Mesendoderm (in vitro differentiated cells): Measurements from ENCODE around the gene LEMD2.

Source experiments
- DNase-seq: peaks from one replicate; pipeline ENCODE4 v3.0.0; 2013
- H2AK5ac ChIP-seq: 2 replicates; pipeline ENCODE4 v1.6.1; 2013; ENCODE audit warnings: low read length, inconsistent platforms
- H2BK120ac ChIP-seq: 2 replicates; pipeline ENCODE4 v1.6.1; 2013; ENCODE audit warnings: low read depth, mild to moderate bottlenecking, low read length, moderate library complexity, mixed read lengths
- H2BK15ac ChIP-seq: replicated peaks from 2 replicates; pipeline ENCODE4 v1.6.1; 2013; ENCODE audit warnings: low read depth, mild to moderate bottlenecking, moderate library complexity
- H2BK5ac ChIP-seq: 2 replicates; pipeline ENCODE4 v1.6.1; 2013; ENCODE audit warnings: low read length, inconsistent platforms
- H3K18ac ChIP-seq: 2 replicates; pipeline ENCODE4 v1.6.1; 2013; ENCODE audit warnings: mild to moderate bottlenecking, low read length, mixed read lengths
- H3K23ac ChIP-seq: one replicate; pipeline ENCODE4 v1.6.1; 2013; ENCODE audit warnings: low read length
- H3K27ac ChIP-seq: 2 replicates; pipeline ENCODE4 v1.5.1; 2013; ENCODE audit warnings: low read depth, mild to moderate bottlenecking, inconsistent platforms, low read length, moderate library complexity
- H3K27me3 ChIP-seq: 2 replicates; pipeline ENCODE4 v1.6.1; 2013; ENCODE audit warnings: low read length, control low read depth, mild to moderate bottlenecking, inconsistent platforms; ENCODE audit not compliant: insufficient read depth, poor library complexity
- H3K36me3 ChIP-seq: 2 replicates; pipeline ENCODE4 v1.6.1; 2013; ENCODE audit warnings: low read length, inconsistent platforms; ENCODE audit not compliant: control insufficient read depth, insufficient read depth
- H3K4ac ChIP-seq: one replicate; pipeline ENCODE4 v1.6.1; 2013; ENCODE audit warnings: low read depth, mild to moderate bottlenecking, low read length, moderate library complexity
- H3K4me1 ChIP-seq: 2 replicates; pipeline ENCODE4 v1.6.1; 2013; ENCODE audit warnings: low read depth, low read length, inconsistent platforms; ENCODE audit not compliant: control insufficient read depth
- H3K4me2 ChIP-seq: 2 replicates; pipeline ENCODE4 v1.6.1; 2013; ENCODE audit warnings: low read length
- H3K4me3 ChIP-seq: 2 replicates; pipeline ENCODE4 v1.5.1; 2013; ENCODE audit warnings: mild to moderate bottlenecking, low read length
- H3K56ac ChIP-seq: one replicate; pipeline ENCODE4 v1.6.1; 2013; ENCODE audit warnings: low read length
- H3K79me1 ChIP-seq: 2 replicates; pipeline ENCODE4 v1.6.1; 2013; ENCODE audit warnings: low read length, inconsistent platforms
- H3K79me2 ChIP-seq: 2 replicates; pipeline ENCODE4 v1.6.1; 2013; ENCODE audit warnings: mild to moderate bottlenecking, low read length; ENCODE audit not compliant: control insufficient read depth, insufficient read depth
- H3K9ac ChIP-seq: 2 replicates; pipeline ENCODE4 v1.6.1; 2013; ENCODE audit warnings: low read length, inconsistent platforms
- H4K5ac ChIP-seq: one replicate; pipeline ENCODE4 v1.6.1; 2013; ENCODE audit warnings: low read length
- H4K8ac ChIP-seq: one replicate; pipeline ENCODE4 v1.6.1; 2013; ENCODE audit warnings: low read depth, mild to moderate bottlenecking, control low read depth, low read length, moderate library complexity
- WGBS: extraction: QIAGEN DNeasy Blood & Tissue Kit; methylation state at CpG from one replicate; pipeline ENCODE4 v1.1.7; 2013; ENCODE audit warnings: low lambda C conversion rate, missing lambda C conversion rate; ENCODE audit not compliant: insufficient coverage; ENCODE audit errors: extremely low coverage; 5-methylcytosine and 5-hydroxymethylcytosine counted together

LEMD2 gene

DNA sequence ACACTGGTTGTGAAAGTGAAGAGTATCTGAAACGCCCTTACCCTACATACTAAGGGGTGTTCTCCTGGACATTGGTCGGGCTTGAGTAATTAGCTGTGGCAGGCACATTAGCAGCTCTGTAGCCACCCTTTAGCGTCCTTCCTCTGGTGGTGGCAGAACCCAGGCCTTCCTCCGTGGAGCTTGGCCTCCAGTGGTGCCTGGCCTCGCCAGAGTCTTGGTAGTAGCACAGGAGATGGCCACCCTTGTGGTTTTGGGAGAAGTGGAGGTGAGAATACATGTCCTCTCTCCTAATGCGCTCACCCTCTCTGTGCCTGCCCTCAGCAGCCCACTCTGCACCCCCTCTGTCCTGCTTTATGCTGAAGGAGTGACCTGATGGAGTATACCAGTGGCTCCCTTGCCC, 59.9 kb downstream of the LEMD2 start:
- Histone ChIP-seq H3K9ac (no peak overlapping the region), H3K4me2 (no peak overlapping the region), H3K23ac (no peak overlapping the region), H2BK5ac (no peak overlapping the region), H3K56ac (no peak overlapping the region), H3K4me1 (no peaks in the 10 kb centered on the region), H4K5ac (no peak overlapping the region), H2AK5ac (no peak overlapping the region), H3K36me3 (no peaks in the 10 kb centered on the region), H3K27ac (no peak overlapping the region), H3K4me3 (no peak overlapping the region), H3K79me1 (no peaks in the 10 kb centered on the region), H3K27me3 (no peaks in the 10 kb centered on the region), H2BK120ac (no peak overlapping the region), H3K18ac (no peak overlapping the region), H4K8ac (no peak overlapping the region), H3K4ac (no peak overlapping the region), H2BK15ac (no peak overlapping the region), H3K79me2 (no peaks in the 10 kb centered on the region)
- no peak for DNase-seq
- WGBS = no CpG with 5 or more reads among the region's 6 CpGs

DNA sequence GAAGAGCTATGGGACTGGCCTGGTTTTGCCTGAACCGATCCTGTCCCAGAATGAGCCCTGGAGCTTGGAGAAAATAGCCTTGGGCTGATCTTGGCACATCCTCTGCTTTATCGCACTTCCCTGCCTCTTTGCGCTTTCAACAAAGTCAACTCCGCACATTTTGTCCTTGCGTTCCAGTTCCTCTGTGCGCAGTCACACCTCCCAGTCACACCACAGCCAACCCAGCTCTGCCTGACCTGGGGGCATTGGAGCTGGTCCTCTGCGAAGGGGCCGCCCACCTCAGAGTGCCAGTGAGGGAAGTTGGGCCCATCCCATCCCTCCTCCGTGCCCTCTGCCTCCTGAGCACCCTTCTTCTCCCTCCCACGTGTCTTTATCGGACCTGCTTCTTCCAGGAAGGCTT, 60.5 kb downstream of the LEMD2 start:
- WGBS = no CpG with 5 or more reads among the region's 11 CpGs
- DNase-seq = no peak
- Histone ChIP-seq H2BK120ac (no peak overlapping the region), H3K4me3 (no peak overlapping the region), H3K79me2 (no peaks in the 10 kb centered on the region), H3K23ac (no peak overlapping the region), H4K5ac (no peak overlapping the region), H3K18ac (no peak overlapping the region), H4K8ac (no peak overlapping the region), H2BK15ac (no peak overlapping the region), H3K27me3 (no peaks in the 10 kb centered on the region), H3K4ac (no peak overlapping the region), H3K9ac (no peak overlapping the region), H3K36me3 (no peaks in the 10 kb centered on the region), H3K4me1 (no peaks in the 10 kb centered on the region), H2AK5ac (no peak overlapping the region), H3K27ac (no peak overlapping the region), H2BK5ac (no peak overlapping the region), H3K56ac (no peak overlapping the region), H3K79me1 (no peaks in the 10 kb centered on the region), H3K4me2 (no peak overlapping the region)

DNA sequence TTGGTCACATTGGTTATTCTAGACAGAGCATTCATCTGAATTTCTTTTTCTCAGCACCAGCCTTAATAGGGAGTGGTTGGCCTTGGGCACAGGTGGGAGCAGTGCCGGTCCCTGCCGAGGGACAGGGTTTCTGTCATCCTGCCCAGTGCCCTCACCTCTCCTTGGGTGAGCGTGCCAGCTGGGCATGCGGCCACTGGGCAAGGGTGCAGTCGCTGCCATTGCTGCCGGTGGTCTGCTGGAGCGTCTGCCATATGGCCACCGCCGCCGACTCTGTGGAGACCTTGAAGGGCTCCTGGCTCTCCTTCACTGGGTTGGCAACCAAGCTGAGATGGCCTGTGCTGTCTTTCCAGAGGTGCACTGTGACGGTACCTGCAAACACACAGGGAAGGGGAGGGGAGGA, 61.0 kb downstream of the LEMD2 start:
- H3K4ac ChIP-seq = no peak overlapping the region
- H3K4me3 ChIP-seq = no peak overlapping the region
- WGBS = no CpG with 5 or more reads among the region's 11 CpGs
- H3K56ac ChIP-seq = no peak overlapping the region
- no peak overlapping the region for H2BK15ac ChIP-seq
- no peaks in the 10 kb centered on the region for H3K4me1 ChIP-seq
- no peak overlapping the region for H2AK5ac ChIP-seq
- no peak overlapping the region for H3K23ac ChIP-seq
- H3K79me1 ChIP-seq = no peaks in the 10 kb centered on the region
- no peak overlapping the region for H2BK120ac ChIP-seq
- H4K8ac ChIP-seq = no peak overlapping the region
- H4K5ac ChIP-seq = no peak overlapping the region
- no peak overlapping the region for H3K27ac ChIP-seq
- H3K79me2 ChIP-seq = no peaks in the 10 kb centered on the region
- H3K18ac ChIP-seq = no peak overlapping the region
- H3K36me3 ChIP-seq = no peaks in the 10 kb centered on the region
- DNase-seq = no peak
- H3K4me2 ChIP-seq = no peak overlapping the region
- H3K9ac ChIP-seq = no peak overlapping the region
- no peaks in the 10 kb centered on the region for H3K27me3 ChIP-seq
- no peak overlapping the region for H2BK5ac ChIP-seq

DNA sequence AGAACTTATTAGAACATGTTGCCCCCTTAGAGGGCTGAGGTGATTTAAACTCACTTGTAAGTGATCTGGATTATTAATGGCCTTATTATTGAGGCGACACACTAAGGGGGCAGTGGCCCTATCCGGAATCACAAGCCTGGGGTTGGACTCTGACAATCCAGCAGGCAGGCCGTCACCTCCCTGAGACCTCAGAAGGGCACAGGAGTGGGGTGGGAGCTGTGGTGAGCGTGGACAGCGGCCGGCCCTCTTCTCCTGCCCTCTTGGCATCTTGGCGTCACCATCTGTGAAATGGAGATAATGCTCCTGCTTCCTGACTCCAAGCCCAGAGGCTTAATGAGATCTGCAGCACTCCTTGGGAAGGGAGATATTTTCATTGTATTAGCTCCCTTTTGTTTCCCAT, 61.8 kb downstream of the LEMD2 start:
- H2BK5ac ChIP-seq = no peak overlapping the region
- H3K23ac ChIP-seq = no peak overlapping the region
- no peak overlapping the region for H2AK5ac ChIP-seq
- H3K9ac ChIP-seq = no peak overlapping the region
- no peak overlapping the region for H3K4ac ChIP-seq
- DNase-seq = no peak
- H3K4me1 ChIP-seq = no peaks in the 10 kb centered on the region
- no peak overlapping the region for H2BK120ac ChIP-seq
- H3K27me3 ChIP-seq = no peaks in the 10 kb centered on the region
- no peaks in the 10 kb centered on the region for H3K79me2 ChIP-seq
- no peak overlapping the region for H3K4me3 ChIP-seq
- H3K56ac ChIP-seq = no peak overlapping the region
- H3K36me3 ChIP-seq = no peaks in the 10 kb centered on the region
- no peak overlapping the region for H4K8ac ChIP-seq
- no peak overlapping the region for H3K27ac ChIP-seq
- no peaks in the 10 kb centered on the region for H3K79me1 ChIP-seq
- no CpG with 5 or more reads among the region's 7 CpGs for WGBS
- H3K18ac ChIP-seq = no peak overlapping the region
- no peak overlapping the region for H4K5ac ChIP-seq
- H2BK15ac ChIP-seq = no peak overlapping the region
- no peak overlapping the region for H3K4me2 ChIP-seq

DNA sequence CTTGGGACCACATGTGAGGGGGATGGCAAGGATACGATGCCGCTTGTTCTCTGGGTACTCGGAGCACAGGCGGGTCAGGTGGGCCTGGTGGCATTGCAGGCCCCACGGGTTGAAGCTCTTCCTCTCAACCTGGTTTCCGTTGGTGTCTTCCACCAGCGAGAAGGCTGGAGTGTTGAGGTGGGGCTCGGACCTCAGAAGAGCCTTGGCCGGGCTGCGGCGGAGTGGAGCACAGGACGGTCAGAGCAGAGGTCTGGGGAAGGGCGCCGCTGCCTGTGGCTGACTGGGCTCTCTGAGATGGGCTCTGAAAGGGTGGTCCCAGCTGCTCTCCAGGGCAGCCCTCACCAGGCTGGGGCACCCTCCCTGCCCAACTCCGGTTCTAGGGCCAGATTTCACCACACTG, 62.2 kb downstream of the LEMD2 start:
- DNase-seq = no peak
- Histone ChIP-seq H3K4me1 (no peaks in the 10 kb centered on the region), H3K79me2 (no peaks in the 10 kb centered on the region), H2BK120ac (no peak overlapping the region), H3K4ac (no peak overlapping the region), H3K9ac (no peak overlapping the region), H2AK5ac (no peak overlapping the region), H4K8ac (no peak overlapping the region), H3K4me3 (no peak overlapping the region), H2BK5ac (no peak overlapping the region), H4K5ac (no peak overlapping the region), H2BK15ac (no peak overlapping the region), H3K23ac (no peak overlapping the region), H3K36me3 (no peaks in the 10 kb centered on the region), H3K79me1 (no peaks in the 10 kb centered on the region), H3K27me3 (no peaks in the 10 kb centered on the region), H3K4me2 (no peak overlapping the region), H3K18ac (no peak overlapping the region), H3K56ac (no peak overlapping the region), H3K27ac (no peak overlapping the region)
- WGBS = no CpG with 5 or more reads among the region's 15 CpGs

DNA sequence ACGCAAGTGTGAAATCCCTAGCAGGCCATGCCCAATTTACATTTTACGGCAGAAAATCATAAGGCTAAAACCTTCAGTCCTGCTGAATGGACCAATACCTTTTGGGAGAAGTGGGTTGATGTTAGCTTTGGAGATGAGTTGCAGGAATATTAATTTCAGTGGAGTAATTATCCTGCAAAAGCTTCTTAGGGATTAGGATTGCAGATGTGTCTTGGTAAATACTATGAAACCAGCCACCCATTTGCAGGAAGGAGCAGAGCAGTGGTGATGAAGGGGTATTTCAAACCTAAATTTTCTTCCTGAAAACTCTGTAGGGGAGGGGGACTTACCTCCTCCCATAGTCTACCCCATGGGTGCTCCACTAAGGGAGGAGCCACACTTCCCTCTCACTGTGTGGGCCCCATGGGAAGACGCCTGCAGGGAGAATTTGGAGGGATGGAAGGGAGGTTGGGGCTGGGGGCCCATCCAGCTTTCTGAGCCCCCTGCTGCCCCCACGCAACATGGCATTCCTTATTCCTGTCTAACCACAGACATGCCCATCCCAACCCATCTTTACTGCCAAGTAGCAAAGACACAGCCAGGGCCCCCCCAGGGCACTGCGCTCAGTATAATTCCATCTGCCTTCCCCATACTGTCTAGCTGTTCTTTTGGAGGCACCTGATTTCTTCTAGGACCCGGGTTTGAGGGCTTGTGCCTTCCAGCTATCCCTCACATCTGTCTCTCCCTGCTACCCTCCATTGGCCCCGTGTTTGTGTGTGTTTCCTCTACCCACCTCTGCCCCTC, 62.8 kb downstream of the LEMD2 start:
- Histone ChIP-seq H3K18ac (no peak overlapping the region), H3K27ac (no peak overlapping the region), H3K79me1 (no peaks in the 10 kb centered on the region), H2AK5ac (no peak overlapping the region), H3K4me1 (no peaks in the 10 kb centered on the region), H2BK15ac (no peak overlapping the region), H4K5ac (no peak overlapping the region), H4K8ac (no peak overlapping the region), H3K79me2 (no peaks in the 10 kb centered on the region), H2BK120ac (no peak overlapping the region), H3K27me3 (no peaks in the 10 kb centered on the region), H2BK5ac (no peak overlapping the region), H3K4ac (no peak overlapping the region), H3K4me2 (no peak overlapping the region), H3K4me3 (no peak overlapping the region), H3K23ac (no peak overlapping the region), H3K9ac (no peak overlapping the region), H3K56ac (no peak overlapping the region), H3K36me3 (no peaks in the 10 kb centered on the region)
- DNase-seq = no peak
- WGBS = no CpG with 5 or more reads among the region's 7 CpGs
